UCSD-AML1 (cell line): ENCODE data around the gene TBK1.
"Not testable (repeated sequence)": the region's sequence is repeated elsewhere in the genome, so short reads cannot be mapped to it uniquely, and the experiment has no call there.

Source experiments
- DNase-seq: peaks from one replicate; lab custom pipeline; 2025; ENCODE audit not compliant: unreplicated experiment; lab: John Stamatoyannopoulos, UW

TBK1 gene

GRCh38 chr12:64538121-64538520 lies 86.2 kb downstream of the TBK1 start:
- no peak for DNase-seq

- DNase-seq, result not testable (repeated sequence)
Measured at GRCh38 chr12:64542409-64543047, 90.6 kb downstream of the TBK1 start.

GRCh38 chr12:64544371-64545080 lies 92.6 kb downstream of the TBK1 start:
- DNase-seq, result no peak

- no peak for DNase-seq
Measured at GRCh38 chr12:64545081-64545382, 93.1 kb downstream of the TBK1 start.

- no peak for DNase-seq
Measured at GRCh38 chr12:64549108-64549507, 97.2 kb downstream of the TBK1 start.

GRCh38 chr12:64550755-64551154 lies 98.8 kb downstream of the TBK1 start:
- DNase-seq, result no peak

- no peak for DNase-seq
Measured at GRCh38 chr12:64551676-64552075, 99.8 kb downstream of the TBK1 start.
